CD4-positive, alpha-beta T cell treated with Interleukin-4 for 4 hours (primary cell): Measurements from ENCODE around the gene DMTF1.
"Not testable (repeated sequence)": the region's sequence is repeated elsewhere in the genome, so short reads cannot be mapped to it uniquely, and the experiment has no call there.

ENCODE experiments used
- DNase-seq: peaks from one replicate; pipeline ENCODE4 v3.0.0-alpha.2; 2020

The DMTF1 gene, protein sequence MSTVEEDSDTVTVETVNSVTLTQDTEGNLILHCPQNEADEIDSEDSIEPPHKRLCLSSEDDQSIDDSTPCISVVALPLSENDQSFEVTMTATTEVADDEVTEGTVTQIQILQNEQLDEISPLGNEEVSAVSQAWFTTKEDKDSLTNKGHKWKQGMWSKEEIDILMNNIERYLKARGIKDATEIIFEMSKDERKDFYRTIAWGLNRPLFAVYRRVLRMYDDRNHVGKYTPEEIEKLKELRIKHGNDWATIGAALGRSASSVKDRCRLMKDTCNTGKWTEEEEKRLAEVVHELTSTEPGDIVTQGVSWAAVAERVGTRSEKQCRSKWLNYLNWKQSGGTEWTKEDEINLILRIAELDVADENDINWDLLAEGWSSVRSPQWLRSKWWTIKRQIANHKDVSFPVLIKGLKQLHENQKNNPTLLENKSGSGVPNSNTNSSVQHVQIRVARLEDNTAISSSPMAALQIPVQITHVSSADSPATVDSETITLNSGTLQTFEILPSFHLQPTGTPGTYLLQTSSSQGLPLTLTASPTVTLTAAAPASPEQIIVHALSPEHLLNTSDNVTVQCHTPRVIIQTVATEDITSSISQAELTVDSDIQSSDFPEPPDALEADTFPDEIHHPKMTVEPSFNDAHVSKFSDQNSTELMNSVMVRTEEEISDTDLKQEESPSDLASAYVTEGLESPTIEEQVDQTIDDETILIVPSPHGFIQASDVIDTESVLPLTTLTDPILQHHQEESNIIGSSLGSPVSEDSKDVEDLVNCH

DNA sequence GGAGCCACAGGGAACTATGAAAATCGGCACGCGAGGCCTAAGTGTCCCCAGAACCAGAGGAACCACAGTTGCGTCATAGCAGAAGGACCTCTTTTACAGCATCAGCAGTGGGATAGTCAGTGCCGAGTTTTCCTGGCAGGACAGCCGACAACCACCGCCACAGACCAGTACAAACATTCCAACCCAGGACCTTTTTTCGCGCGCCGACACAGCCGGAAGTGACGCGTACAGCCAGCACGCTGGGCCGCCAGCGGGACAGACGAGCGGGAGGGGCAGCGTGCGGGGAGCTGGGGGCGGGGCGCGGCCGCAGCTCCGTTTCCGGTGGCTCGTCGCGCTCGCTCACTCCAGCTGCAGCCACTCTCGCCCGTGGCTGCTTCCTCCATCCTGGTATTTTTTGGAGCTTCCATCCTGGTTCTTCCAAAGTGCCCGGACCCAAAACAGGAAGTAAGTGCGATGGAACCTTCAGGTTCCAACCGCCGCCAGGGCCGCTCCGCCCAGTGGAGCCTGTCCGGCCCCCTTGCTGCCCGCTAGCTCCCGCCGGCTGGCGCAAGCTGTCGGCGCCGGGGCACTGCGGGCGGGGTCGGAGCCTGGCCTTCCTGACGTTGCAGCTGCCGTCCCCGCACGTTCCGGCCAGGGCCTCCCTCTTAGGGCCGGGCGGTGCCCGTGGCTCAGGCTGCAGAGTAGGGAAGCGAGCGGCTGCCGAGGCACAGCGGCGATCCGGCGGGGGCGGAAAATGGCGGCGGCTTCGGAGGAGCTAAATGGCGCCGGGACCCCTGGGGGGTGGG is at the start of gene DMTF1:
DMTF1 (plus strand) TSS at position 342 of the 785 bp plus-strand sequence. CDS start 12,489 bp downstream, outside the sequence.
- peak; percentile 79 for DNase-seq

DNA sequence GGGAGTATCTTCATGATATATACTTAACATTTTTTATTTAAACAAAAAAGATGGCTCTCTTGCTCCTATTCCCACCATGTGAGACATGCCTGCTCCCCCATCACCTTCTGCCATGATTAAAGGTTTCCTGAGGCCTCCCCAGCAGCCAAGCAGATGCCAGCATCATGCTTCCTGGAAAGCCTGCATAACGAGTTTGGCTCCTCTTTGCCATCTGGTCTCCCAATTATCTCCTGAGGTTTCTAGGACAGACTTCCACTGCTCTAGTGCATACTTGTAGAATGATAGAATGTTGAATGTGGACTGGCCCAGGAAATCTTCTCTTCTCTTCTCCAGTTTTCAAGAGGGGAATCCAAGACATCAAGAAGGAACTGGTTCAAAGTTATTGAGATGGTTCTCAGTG is 46.9 kb upstream of the DMTF1 start:
- no peak for DNase-seq

DNA sequence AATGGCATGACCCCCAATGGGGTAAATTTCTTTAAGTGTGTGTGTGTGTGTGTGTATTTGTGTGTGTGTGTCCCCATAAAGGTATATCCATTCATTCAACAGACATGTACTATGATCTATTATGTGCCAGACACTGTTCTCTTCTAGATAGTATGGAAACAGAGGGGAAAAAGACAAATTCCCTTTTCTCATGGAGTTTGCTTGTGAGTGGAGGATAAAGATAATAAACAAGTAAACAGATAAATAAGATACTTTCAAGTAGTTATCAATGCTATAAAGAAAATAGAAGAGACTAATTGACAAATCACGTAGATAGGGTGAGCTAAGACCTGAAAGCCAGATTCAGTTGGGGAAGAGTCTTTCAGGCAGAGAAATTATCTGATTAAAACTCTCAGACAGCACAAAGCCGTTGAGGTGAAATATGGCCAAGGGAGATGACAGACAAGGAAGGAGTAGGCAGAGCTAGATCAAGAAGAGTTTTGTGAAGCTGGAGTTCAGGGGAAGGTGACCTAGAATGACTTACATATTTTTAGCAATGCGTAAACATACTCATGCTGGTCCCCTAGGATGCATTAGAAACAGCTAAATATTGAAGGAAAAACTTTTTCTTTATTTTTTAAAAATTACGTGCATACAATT is 45.2 kb upstream of the DMTF1 start:
- DNase-seq, result no peak

DNA sequence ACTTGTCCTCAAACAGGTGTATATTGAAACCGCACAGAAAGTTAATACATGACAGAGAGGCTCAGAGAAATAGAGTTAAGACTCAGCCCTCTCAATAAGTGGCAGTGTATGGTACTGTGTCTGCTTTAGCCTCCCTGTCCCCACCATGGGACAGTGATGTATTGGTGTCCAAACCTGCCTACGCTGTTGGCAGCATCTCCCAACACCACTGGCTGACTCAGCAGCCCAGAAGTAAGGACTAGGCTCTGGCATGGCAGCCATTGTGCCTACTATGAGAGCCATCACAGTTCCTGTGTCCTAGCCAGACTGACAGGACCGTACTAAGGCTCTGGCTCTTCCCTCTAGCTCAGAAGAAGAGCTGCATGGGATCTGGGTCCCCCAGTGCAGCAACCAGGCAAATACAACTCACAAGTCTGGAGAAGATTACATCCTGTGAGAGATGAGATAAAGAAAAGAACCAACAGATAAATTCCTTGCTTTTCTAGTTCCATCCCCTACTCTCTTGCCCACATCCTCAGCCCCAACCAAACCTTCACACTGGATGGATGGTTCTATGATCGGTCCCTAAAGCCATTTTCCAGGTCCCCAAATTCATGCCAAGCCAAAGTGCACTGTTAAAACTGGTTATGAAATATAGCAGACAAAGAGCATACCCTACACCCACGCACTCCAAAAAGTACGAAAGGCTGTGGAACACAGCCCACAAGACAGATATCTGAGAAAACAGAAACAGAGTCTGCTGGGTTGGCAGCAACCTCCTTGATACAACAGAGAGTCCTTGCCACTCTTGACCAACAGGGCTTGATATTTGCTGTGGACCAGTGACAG is 44.1 kb upstream of the DMTF1 start:
- DNase-seq, result no peak

DNA sequence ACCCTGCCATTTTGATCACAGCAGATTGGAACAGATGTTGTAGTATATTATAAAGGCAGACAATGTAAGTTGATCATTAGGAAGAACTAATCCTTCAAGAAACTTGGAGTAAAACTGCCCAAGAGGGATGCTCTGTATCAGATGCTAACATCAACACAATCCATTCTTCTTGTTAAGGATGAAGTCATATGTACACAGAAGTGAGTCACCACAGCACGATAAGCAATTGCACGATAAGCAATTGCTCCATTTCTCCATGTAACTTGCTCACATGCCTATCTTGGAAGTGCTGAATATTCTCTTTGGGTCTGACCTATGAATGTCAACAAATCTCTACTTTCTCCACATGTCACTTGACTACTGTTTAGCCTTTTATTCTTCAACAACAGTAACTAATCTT is 41.5 kb upstream of the DMTF1 start:
- no peak for DNase-seq

DNA sequence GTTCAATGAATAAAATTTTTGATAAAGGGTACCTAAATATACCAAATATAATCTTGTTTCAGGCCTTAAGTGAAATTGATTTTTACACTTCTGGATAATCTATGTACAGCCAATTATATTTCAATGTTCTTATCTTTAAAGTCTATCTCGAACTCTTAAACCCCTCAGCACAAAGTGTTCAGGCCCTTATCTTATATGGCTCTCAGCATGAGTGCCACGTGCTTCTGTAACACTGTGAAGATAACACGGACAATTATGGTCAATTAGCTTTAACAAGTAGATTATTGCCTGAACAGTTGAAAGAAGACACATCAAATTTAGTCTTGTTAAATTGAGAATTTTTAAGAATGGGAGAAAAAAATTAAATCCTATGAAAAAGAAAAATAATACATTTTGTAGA is 40.4 kb upstream of the DMTF1 start:
- DNase-seq, result no peak

DNA sequence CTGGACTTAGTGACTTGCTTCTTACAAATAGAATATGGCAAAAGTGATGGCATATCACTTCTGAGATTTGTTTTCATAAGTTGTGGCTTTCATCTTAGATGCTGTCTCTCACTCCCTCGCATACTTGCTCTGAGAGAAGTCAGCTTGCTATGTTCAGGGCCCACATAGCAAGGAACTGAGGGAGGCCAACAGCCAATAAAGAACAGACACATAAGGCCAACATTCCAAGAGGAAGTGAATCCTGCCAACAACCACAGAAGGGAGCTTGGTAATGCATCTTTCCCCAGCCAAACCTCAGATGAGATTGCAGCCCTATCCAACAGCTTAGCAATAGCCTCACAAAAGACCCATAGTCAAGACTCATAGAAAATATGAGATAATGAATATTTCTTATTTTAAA is 39.2 kb upstream of the DMTF1 start:
- DNase-seq, result no peak

DNA sequence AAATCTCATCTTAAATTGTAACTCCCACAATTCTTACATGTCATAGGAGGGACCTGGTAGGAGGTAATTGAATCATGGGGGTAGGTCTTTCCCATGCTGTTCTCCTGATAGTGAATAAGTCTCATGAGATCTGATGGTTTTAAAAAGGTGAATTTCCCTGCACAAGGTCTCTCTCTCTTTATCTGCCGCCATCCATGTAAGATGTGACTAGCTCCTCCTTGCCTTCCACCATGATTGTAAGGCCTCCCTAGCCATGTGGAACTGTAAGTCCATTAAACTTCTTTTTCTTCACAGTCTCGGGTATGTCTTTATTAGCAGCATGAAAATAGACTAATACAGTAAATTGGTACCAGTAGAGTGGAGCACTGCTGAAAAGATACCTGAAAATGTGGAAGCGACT is 38.3 kb upstream of the DMTF1 start:
- DNase-seq, result not testable (repeated sequence)

DNA sequence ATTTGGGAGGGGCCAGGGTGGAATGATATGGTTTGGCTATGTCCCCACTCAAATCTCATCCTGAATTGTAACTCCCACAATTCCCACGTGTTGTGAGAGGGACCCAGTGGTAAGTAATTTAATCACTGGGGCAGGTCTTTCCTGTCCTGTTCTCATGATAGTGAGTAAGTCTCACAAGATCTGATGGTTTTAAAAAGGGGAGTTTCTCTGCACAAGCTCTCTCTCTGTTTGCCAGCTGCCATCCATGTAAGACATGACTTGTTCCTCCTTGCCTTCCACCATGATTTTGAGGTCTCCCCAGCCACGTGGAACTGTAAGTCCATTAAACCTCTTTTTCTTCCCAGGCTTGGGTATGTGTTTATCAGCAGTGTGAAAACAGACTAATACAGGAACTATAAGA is 36.5 kb upstream of the DMTF1 start:
- not testable (repeated sequence) for DNase-seq

DNA sequence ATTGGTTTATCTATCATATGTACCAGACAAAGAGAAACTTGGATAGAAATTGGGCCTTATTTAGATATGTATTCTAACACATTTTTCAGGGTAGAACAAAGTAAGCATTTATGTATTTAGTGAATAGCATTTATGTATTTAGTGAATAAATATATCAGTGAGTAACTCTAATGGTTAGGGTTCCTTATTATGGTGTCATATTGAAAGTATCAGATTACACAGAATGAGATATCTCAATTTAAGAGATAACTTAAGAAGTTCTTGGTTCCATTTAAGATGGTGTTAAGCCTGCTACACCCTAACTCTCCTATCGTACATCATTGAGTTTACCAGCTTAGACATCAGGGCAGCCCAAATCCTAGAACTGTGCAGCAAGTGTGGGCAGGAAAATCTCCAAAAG is 35.9 kb upstream of the DMTF1 start:
- no peak for DNase-seq

DNA sequence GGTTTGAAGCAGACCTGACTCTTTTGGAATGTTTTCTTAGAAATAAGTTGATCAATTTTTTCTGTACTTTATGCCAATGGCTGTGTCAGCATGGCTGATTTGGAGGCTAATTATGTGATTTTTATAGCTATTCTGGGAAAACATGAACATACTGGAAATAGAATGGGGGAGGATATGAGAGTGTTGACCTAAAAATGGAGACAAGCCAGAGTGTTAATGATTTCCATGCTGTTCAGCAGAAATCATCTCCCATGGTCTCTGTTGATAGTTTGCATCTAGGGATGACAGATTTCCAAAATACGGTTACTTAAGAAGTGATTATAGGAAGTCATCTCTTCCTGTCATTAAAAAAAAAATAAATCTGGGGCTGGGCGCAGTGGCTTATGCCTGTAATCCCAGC is 32.7 kb upstream of the DMTF1 start:
- no peak for DNase-seq

DNA sequence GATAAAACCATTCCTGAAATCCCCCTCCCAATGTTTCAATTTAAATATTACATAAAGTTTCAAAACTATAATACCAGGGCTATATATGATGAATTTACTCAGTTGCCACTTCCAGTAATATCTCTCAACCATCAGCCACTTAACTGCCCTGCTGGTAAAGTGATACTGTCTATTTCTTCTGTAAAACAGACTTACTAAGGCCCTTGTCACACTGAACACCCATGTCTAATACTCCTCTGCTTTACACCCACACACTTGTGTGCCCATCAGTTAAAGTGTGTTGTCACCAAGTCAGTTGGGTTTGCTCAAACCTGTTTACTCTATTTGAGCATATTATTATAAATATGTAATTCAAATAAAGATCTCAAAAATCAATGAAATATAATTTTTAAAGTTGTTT is 29.1 kb upstream of the DMTF1 start:
- no peak for DNase-seq

DNA sequence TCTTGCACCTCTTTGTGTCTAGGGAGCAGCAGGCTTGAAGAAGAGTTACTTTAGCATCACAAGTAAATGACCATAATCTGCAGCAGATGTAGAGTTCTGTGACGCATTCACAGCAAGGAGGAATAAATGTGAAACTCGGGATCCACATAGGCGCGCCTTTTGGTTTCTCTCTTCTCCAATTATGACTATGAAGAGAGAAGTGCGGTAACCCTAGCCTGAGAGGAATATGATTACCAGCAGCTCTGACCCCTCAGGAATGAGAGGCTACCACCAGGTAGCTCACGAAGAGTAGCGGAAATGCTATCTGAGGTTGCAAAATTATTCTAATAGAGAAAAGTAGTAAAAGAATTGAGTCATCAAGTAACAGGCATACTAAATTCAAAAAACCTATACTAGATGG is 25.2 kb upstream of the DMTF1 start:
- DNase-seq, result no peak

DNA sequence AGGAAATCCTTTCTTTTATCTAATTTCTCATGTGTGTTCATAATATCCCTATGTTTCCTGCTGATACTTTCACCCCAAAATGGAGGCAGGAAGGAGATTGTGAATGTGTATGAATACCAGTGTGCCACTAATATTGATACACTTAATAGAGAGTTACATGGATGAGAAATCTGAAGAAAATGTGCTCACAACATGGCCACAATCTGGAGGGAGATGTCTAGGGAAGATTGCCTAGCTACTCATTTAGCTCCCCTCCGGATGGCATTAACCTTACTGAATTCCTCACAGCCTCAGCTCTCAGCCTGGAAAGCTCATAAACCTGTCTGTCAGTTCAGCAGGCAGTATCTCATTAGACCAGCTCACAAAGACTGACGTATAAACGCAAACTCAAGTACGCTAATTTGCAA is 23.4 kb upstream of the DMTF1 start:
- DNase-seq, result no peak

DNA sequence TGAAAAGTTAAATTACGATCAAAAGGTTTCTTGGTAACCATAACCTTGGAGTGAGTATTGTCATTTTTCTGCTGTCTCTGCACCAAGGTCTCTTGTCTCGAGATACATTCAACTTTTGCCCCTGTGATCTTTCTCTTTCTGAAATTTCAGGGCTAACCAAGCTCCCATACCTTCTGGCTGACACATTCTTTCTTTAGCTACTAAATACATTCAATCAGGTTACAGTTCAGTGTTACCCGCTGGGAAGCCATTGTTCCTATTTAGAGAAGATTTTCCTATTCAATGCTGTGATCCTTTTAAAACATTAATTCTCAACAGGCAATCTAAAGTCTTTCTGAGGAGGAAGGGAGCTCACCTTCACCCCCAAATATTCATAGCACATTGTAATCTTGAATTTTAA is 22.9 kb upstream of the DMTF1 start:
- DNase-seq, result no peak

DNA sequence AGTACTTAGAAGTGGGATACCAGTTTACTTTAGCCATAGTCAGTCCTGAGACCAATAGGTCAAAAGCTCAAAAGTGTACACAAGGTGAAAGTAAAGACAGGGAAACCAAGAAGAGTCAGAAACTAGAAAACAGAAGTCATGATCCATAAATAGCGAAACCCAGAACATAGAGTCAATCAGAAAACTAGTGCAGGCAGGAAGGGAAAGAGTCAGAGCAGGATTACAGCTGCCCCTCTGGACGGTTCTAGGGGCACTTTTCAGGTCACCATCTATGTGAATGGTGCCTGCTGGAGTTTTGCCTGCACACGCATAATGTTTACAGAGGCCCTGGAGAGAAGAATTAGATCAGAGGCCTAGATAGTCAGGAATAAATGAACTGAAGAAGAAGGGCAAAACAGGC is 22.4 kb upstream of the DMTF1 start:
- DNase-seq, result no peak

DNA sequence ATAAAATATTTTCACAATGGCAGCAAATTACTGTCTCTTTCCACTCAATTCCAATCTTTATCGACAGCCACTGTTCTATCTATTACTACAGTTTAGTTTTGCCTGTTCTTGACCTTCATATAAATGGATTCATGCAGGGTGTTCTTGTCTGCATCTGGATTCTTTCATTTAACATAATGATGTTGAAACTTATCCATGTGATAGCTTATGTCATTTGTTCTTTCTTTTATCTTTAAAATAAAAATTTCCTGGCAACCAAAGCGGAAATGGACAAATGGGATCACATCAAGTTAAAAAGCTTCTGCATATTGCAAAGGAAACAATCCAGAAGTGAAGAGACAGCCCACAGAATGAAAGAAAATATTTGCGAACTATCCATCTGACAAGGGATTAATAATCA is 20.5 kb upstream of the DMTF1 start:
- no peak for DNase-seq

DNA sequence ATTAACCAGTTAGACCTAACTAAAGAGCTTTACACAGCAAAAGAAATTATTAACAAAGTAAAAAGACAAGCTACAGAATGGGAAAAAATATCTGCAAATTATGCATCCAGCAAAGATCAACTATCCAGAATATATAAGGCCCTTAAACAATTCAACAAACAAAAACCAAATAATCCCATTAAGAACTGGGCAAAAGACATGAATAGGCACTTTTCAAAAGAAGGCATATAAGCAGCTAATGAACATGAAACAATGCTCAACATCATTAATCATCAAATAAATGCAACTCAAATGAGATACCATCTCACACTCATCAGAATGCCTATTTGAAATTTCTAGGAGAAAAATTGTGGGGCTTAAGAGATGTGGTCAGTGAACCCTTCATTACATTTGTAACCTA is 15.0 kb upstream of the DMTF1 start:
- DNase-seq, result no peak

DNA sequence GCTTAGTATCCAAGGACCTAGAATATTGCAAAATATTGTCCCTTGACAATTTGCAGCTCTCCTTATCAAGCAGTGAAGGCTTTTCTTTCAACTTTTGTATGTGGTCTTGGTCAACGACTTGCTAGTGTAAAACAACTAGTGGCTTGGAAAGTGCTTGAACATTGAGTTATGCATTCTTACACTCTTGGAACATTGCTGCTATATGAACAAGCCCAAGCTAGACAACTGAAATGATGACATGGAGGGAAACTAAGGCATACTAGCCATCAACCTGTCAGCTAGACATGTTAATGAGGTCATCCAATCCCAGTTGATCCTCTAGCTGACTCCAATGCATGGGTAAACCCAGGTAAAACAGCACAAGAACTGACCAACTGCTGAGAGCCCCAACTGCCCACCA is 12.7 kb upstream of the DMTF1 start:
- DNase-seq, result no peak

DNA sequence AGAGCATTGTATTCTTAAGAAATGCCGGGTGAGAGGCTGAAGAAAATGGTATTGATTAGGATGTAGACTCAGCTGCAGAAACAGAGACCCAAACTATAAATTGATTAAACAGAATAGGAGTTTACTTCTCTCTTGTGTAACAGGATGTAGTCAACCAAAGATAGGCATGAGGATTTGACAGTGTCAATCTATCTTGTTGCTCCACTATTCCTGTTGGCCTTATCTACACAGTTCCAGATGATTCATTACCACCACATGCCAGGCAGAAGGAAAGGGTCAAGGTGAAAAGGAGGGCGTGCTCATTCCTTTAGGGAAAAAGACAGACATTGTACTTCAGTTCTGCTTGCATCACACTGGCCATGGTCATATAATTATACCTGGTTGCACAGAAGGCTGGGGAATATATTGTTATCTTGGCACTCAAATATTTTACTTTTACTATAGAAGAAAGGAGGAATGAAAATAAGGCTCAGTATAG is 11.9 kb upstream of the DMTF1 start:
- DNase-seq, result no peak

DNA sequence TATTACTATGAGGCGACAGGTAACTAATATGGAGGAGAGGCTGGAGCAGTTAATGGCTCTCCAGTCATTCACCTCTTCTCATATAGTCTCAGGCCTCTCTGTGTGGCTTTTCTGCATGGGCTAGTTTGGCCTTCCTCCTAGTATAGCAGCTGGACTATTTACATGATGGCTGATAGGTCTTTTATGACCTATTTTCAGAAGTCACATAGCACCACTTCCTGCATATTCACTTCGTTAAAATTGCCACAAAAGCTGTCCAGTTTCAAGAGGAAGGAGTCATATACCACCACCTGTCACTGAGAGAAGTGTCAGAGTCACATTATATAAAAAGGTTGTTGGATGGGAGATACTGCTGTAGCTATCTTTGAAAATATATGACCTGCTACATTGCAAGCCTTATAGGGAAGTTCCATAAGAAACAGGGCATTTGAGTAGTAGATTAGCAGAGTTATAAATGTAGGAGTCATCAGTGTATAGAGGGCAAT is 8.0 kb upstream of the DMTF1 start:
- no peak for DNase-seq
